ENCODE results near the gene RC3H1. TPM values are rescaled to one million over a fixed set of nuclear protein-coding genes. Genes with fewer than 3 reads are reported as not detected.

RC3H1 gene
- polyA plus RNA-seq, 2 of the 4 experiments (the other 2 are of a cell fraction): 4.0 to 12.7 TPM

DNA sequence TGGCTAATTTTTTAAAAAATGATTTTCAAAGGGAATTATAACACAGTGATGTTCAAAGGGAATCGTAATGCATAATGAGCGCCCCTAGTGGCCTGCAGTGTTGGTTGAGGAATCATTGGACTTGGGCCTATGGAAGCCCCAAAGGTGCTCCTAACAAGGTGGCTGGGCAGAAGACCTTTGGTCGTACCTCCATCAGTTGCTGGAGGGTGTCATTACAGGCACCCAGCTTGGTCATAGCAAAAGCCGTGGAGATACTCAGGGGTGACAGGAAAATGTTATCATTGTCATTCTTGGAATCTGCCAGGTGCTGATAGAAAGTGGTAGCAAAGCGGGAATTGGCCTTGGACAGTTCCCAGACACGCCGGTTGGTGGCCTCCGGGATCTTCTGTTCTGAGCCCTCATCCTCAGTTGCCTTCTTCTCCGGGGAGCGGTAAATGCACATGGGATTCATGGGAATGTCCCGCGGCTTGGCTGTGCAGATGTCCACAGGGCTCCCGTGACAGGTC, 107.7 kb downstream of the RC3H1 start (continued):
- TF ChIP-seq, protein P1, sequence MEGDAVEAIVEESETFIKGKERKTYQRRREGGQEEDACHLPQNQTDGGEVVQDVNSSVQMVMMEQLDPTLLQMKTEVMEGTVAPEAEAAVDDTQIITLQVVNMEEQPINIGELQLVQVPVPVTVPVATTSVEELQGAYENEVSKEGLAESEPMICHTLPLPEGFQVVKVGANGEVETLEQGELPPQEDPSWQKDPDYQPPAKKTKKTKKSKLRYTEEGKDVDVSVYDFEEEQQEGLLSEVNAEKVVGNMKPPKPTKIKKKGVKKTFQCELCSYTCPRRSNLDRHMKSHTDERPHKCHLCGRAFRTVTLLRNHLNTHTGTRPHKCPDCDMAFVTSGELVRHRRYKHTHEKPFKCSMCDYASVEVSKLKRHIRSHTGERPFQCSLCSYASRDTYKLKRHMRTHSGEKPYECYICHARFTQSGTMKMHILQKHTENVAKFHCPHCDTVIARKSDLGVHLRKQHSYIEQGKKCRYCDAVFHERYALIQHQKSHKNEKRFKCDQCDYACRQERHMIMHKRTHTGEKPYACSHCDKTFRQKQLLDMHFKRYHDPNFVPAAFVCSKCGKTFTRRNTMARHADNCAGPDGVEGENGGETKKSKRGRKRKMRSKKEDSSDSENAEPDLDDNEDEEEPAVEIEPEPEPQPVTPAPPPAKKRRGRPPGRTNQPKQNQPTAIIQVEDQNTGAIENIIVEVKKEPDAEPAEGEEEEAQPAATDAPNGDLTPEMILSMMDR (IDR thresholded peaks at IDR 0.05): peak; percentile 65
- TF ChIP-seq, protein P2, sequence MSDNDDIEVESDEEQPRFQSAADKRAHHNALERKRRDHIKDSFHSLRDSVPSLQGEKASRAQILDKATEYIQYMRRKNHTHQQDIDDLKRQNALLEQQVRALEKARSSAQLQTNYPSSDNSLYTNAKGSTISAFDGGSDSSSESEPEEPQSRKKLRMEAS (IDR thresholded peaks at IDR 0.05): no peak
- no peak for TF ChIP-seq FOSL2 (IDR thresholded peaks at IDR 0.05)
- TF ChIP-seq FOSL2 (CRISPR knock-in tag; IDR thresholded peaks at IDR 0.05): no peak
- TF ChIP-seq SMC3 (IDR thresholded peaks at IDR 0.05): 0 out of 3 replicates have a peak, but pooled peaks have one; percentile 19
- no peak for TF ChIP-seq ZSCAN20 (CRISPR knock-in tag; IDR thresholded peaks at IDR 0.05)
- TF ChIP-seq CHD2 (IDR thresholded peaks at IDR 0.05; ENCODE audit: low read length, partially characterized antibody): no peak
- no peak for TF ChIP-seq HDAC2 (IDR thresholded peaks at IDR 0.05)
- no peak for TF ChIP-seq EHMT2 (IDR thresholded peaks at IDR 0.05; ENCODE audit: low read depth)
- TF ChIP-seq NFE2L2 (conservative IDR thresholded peaks at IDR 0.05; ENCODE audit: low read length): no peak
- TF ChIP-seq NR3C1 (IDR thresholded peaks at IDR 0.05): no peak
- TF ChIP-seq RFX5 (IDR thresholded peaks at IDR 0.05): no peak

- Histone ChIP-seq H3K9me3 (no peaks in the 10 kb centered on the region), H3K4me2 (no peak overlapping the region), H3K27ac (no peak overlapping the region), H3K4me1 (no peaks in the 10 kb centered on the region), H3K4me3 (no peak overlapping the region)
- ATAC-seq (no peak), FAIRE-seq (no peak), DNase-seq (ENCODE audit: low read depth in 1 of 2, low spot score in 1 of 2) (no peak)
- ChIA-PET CTCF (interaction anchor here (0.5 to 1.5 kb wide), 4 partner anchors 33 to 147 kb away, joined by 3 to 4 read pairs (median 3); no protein-coding TSS in a partner anchor), POLR2A (no interaction called here)
- 51% methylated on average over 3 of the region's 3 CpGs for WGBS (ENCODE audit: missing lambda C conversion rate)
- TF ChIP-seq PBX3 (IDR thresholded peaks at IDR 0.05) (no peak), CBX2 (IDR thresholded peaks at IDR 0.05; ENCODE audit: borderline replicate concordance, low read depth) (no peak), EHMT2 (IDR thresholded peaks at IDR 0.05; ENCODE audit: low read depth) (no peak)
Measured at GRCh38 chr1:173913111-173913510, 109.0 kb downstream of the RC3H1 start.

DNA sequence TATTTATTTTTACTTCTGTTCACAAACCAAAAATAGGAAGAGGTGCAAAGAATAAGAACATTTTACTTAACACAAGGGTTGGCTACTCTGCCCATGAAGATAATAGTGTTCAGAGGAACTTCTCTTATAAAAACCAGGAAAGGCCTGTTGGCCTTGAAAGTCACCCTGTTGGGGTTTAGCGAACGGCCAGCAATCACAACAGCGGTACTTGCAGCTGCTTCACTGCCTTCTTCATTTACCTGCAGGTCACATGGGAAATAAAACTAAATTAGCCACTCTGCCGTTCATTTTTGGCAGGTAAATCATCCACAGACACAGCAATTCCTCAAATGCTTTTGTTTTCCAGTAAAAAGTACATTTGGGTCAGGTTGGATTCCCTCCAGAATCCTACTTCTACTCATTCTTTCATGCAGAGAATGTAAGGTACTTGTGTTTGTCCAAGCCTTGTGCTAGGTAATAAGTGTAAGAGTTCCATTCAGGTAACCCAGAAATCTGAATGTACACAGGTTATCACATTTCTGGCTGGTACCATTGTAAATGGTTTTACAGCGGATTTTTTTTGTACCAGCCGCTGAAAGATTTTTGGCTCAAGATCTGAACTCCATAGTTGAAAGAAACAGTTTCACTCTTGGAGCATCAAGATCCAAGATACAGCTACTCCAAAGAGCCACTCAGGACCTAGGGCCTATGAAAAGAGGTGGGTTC, 118.2 kb downstream of the RC3H1 start:
- CTCF ChIA-PET: interaction anchor here (0.6 to 1.0 kb wide), 2 partner anchors 11 to 12 kb away, joined by 3 read pairs; no protein-coding TSS in a partner anchor
- ATAC-seq (no peak), DNase-seq (ENCODE audit: low read depth in 1 of 2, low spot score in 1 of 2) (no peak), FAIRE-seq (no peak)
- Histone ChIP-seq H3K27ac (no peak overlapping the region), H3K4me2 (no peak overlapping the region), H3K4me3 (no peak overlapping the region), H3K4me1 (no peaks in the 10 kb centered on the region), H3K9me3 (no peaks in the 10 kb centered on the region)
- TF ChIP-seq BHLHE40 (IDR thresholded peaks at IDR 0.05; ENCODE audit: low read depth, low read length) (no peak), HOXB13 (CRISPR knock-in tag; IDR thresholded peaks at IDR 0.05; ENCODE audit: low read depth) (no peak), KDM1A (IDR thresholded peaks at IDR 0.05; ENCODE audit: low read depth) (no peak), NR3C1 (IDR thresholded peaks at IDR 0.05) (no peak), GATA3 (IDR thresholded peaks at IDR 0.05; ENCODE audit: borderline replicate concordance) (no peak), ESRRA (IDR thresholded peaks at IDR 0.05; ENCODE audit: borderline replicate concordance, low read length) (no peak), FOSB (CRISPR knock-in tag; IDR thresholded peaks at IDR 0.05) (no peak), NFE2L2 (conservative IDR thresholded peaks at IDR 0.05; ENCODE audit: low read length) (no peak), CHD2 (IDR thresholded peaks at IDR 0.05; ENCODE audit: low read length, partially characterized antibody) (no peak), HOXA7 (CRISPR knock-in tag; IDR thresholded peaks at IDR 0.05) (no peak), JUN (IDR thresholded peaks at IDR 0.05) (no peak), CBX2 (IDR thresholded peaks at IDR 0.05; ENCODE audit: borderline replicate concordance, low read depth) (no peak), CHD4 (IDR thresholded peaks at IDR 0.05; ENCODE audit: borderline replicate concordance) (no peak)
- TF ChIP-seq, protein P1 (IDR thresholded peaks at IDR 0.05): no peak
- TF ChIP-seq, protein P3, sequence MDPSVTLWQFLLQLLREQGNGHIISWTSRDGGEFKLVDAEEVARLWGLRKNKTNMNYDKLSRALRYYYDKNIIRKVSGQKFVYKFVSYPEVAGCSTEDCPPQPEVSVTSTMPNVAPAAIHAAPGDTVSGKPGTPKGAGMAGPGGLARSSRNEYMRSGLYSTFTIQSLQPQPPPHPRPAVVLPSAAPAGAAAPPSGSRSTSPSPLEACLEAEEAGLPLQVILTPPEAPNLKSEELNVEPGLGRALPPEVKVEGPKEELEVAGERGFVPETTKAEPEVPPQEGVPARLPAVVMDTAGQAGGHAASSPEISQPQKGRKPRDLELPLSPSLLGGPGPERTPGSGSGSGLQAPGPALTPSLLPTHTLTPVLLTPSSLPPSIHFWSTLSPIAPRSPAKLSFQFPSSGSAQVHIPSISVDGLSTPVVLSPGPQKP (IDR thresholded peaks at IDR 0.05; ENCODE audit: low read depth, low read length): no peak
- TF ChIP-seq, protein P4, sequence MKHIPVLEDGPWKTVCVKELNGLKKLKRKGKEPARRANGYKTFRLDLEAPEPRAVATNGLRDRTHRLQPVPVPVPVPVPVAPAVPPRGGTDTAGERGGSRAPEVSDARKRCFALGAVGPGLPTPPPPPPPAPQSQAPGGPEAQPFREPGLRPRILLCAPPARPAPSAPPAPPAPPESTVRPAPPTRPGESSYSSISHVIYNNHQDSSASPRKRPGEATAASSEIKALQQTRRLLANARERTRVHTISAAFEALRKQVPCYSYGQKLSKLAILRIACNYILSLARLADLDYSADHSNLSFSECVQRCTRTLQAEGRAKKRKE (CRISPR knock-in tag; IDR thresholded peaks at IDR 0.05; ENCODE audit: low read depth): no peak
- 88% methylated on average over 6 of the region's 6 CpGs for WGBS (ENCODE audit: missing lambda C conversion rate)
- POLR2A ChIA-PET: no interaction called here
